ENCODE results near the gene ALOX5AP. TPM values are rescaled to one million over a fixed set of nuclear protein-coding genes. Genes with fewer than 3 reads are reported as not detected.

Gene ALOX5AP
- total RNA-seq, 2 donors from 2014 or later: 56.3 to 72.3 TPM

GRCh38 chr13:30734439-30734838 lies 904 bp upstream of the ALOX5AP start:
- DNase-seq (no peak), ATAC-seq (replicated peaks in 1 of 2) (no peak)
- H3K27ac Mint-ChIP-seq: peak overlapping the region; percentile 86
- H3K9me3 Mint-ChIP-seq: no peaks in the 10 kb centered on the region
- peaks cover 51% of the 10 kb centered on the region for H3K4me1 Mint-ChIP-seq (ENCODE audit: low read depth)
- peaks cover 2 to 3% of the 10 kb centered on the region in 2 donors for H3K36me3 Mint-ChIP-seq (ENCODE audit: insufficient read depth in 2 of 2)
- peak overlapping the region; percentile 80 to 91 for H3K4me3 Mint-ChIP-seq
- H3K27me3 Mint-ChIP-seq (ENCODE audit: low read depth): peaks cover 16% of the 10 kb centered on the region

- Mint-ChIP-seq H3K4me3 (peak overlapping the region; percentile 80 to 91), H3K9me3 (no peaks in the 10 kb centered on the region), H3K27me3 (ENCODE audit: low read depth) (peaks cover 16% of the 10 kb centered on the region)
These were observed 481 bp downstream of the ALOX5AP start for GRCh38 chr13:30735872-30736175.

GRCh38 chr13:30736461-30737320 lies 1.3 kb downstream of the ALOX5AP start:
- H3K4me3 Mint-ChIP-seq: peak overlapping the region; percentile 80 to 91
- DNase-seq (no peak), ATAC-seq (replicated peaks in 1 of 2) (no peak)
- peak overlapping the region; percentile 68 for H3K27ac Mint-ChIP-seq
- H3K27me3 Mint-ChIP-seq (ENCODE audit: low read depth): peaks cover 16% of the 10 kb centered on the region
- peaks cover 74% of the 10 kb centered on the region for H3K4me1 Mint-ChIP-seq (ENCODE audit: low read depth)
- no peaks in the 10 kb centered on the region for H3K9me3 Mint-ChIP-seq
- peaks cover 2 to 3% of the 10 kb centered on the region in 2 donors for H3K36me3 Mint-ChIP-seq (ENCODE audit: insufficient read depth in 2 of 2)

More at GRCh38 chr13:30735872-30736175, 481 bp downstream of the ALOX5AP start:
- Mint-ChIP-seq H3K4me1 (ENCODE audit: low read depth) (peaks cover 65% of the 10 kb centered on the region), H3K27ac (peak overlapping the region; percentile 86), H3K36me3 (ENCODE audit: insufficient read depth in 2 of 2) (peaks cover 2 to 3% of the 10 kb centered on the region in 2 donors)
- ATAC-seq (replicated peaks in 1 of 2): no peak
- DNase-seq: no peak

- H3K27ac Mint-ChIP-seq: peak overlapping the region; percentile 68
- peaks cover 81% of the 10 kb centered on the region for H3K4me1 Mint-ChIP-seq (ENCODE audit: low read depth)
- no peaks in the 10 kb centered on the region for H3K9me3 Mint-ChIP-seq
- H3K4me3 Mint-ChIP-seq: peak overlapping the region; percentile 80 to 91
- DNase-seq: peak in 1 of 2 donors; percentile 34
- ATAC-seq (replicated peaks in 1 of 2): peak in 1 of 2 donors; percentile 2
- peaks cover 2 to 3% of the 10 kb centered on the region in 2 donors for H3K36me3 Mint-ChIP-seq (ENCODE audit: insufficient read depth in 2 of 2)
- peaks cover 11% of the 10 kb centered on the region for H3K27me3 Mint-ChIP-seq (ENCODE audit: low read depth)
These were observed 2.4 kb downstream of the ALOX5AP start for GRCh38 chr13:30737511-30738337.

GRCh38 chr13:30738526-30739236 lies 3.3 kb downstream of the ALOX5AP start:
- Mint-ChIP-seq H3K9me3 (no peaks in the 10 kb centered on the region), H3K36me3 (ENCODE audit: insufficient read depth in 2 of 2) (peaks cover 8 to 9% of the 10 kb centered on the region in 2 donors), H3K4me3 (peak overlapping the region; percentile 80 to 91), H3K4me1 (ENCODE audit: low read depth) (peaks cover 90% of the 10 kb centered on the region), H3K27me3 (ENCODE audit: low read depth) (peaks cover 19% of the 10 kb centered on the region), H3K27ac (no peak overlapping the region)
- no peak for ATAC-seq (replicated peaks in 1 of 2)
- DNase-seq: no peak

- Mint-ChIP-seq H3K9me3 (no peaks in the 10 kb centered on the region), H3K27ac (no peak overlapping the region), H3K36me3 (ENCODE audit: insufficient read depth in 2 of 2) (peaks cover 7 to 10% of the 10 kb centered on the region in 2 donors), H3K4me3 (peak overlapping the region; percentile 47 to 92), H3K27me3 (ENCODE audit: low read depth) (peaks cover 19% of the 10 kb centered on the region), H3K4me1 (ENCODE audit: low read depth) (peaks cover 94% of the 10 kb centered on the region)
- DNase-seq (no peak), ATAC-seq (replicated peaks in 1 of 2) (no peak)
These were observed 3.8 kb downstream of the ALOX5AP start for GRCh38 chr13:30739237-30739528.

- Mint-ChIP-seq H3K4me3 (peak overlapping the region; percentile 88 to 92), H3K27ac (peak overlapping the region; percentile 66), H3K9me3 (no peaks in the 10 kb centered on the region), H3K36me3 (ENCODE audit: insufficient read depth in 2 of 2) (peaks cover 6 to 10% of the 10 kb centered on the region in 2 donors), H3K27me3 (ENCODE audit: low read depth) (peaks cover 19% of the 10 kb centered on the region), H3K4me1 (ENCODE audit: low read depth) (peaks cover 94% of the 10 kb centered on the region)
- DNase-seq: peak; percentile 76 to 84
- peak; percentile 78 to 80 for ATAC-seq (replicated peaks in 1 of 2)
These were observed 4.7 kb downstream of the ALOX5AP start for GRCh38 chr13:30739761-30740642.

GRCh38 chr13:30742901-30743300 lies 7.6 kb downstream of the ALOX5AP start:
- Mint-ChIP-seq H3K4me3 (peak overlapping the region; percentile 47 to 80), H3K27me3 (ENCODE audit: low read depth) (peaks cover 16% of the 10 kb centered on the region), H3K27ac (no peak overlapping the region), H3K9me3 (no peaks in the 10 kb centered on the region), H3K4me1 (ENCODE audit: low read depth) (peaks cover 82% of the 10 kb centered on the region), H3K36me3 (ENCODE audit: insufficient read depth in 2 of 2) (peaks cover 10 to 18% of the 10 kb centered on the region in 2 donors)
- ATAC-seq (replicated peaks in 1 of 2) (no peak), DNase-seq (no peak)

- ATAC-seq (replicated peaks in 1 of 2) (no peak), DNase-seq (no peak)
- Mint-ChIP-seq H3K4me1 (ENCODE audit: low read depth) (peaks cover 76% of the 10 kb centered on the region), H3K4me3 (peak overlapping the region; percentile 47 to 80), H3K36me3 (ENCODE audit: insufficient read depth in 2 of 2) (peaks cover 10 to 18% of the 10 kb centered on the region in 2 donors), H3K9me3 (no peaks in the 10 kb centered on the region), H3K27ac (no peak overlapping the region), H3K27me3 (ENCODE audit: low read depth) (peaks cover 10% of the 10 kb centered on the region)
These were observed 8.1 kb downstream of the ALOX5AP start for GRCh38 chr13:30743319-30744055.

GRCh38 chr13:30744056-30744680 lies 8.8 kb downstream of the ALOX5AP start:
- Mint-ChIP-seq H3K4me3 (peak overlapping the region; percentile 47 to 80), H3K36me3 (ENCODE audit: insufficient read depth in 2 of 2) (peaks cover 10 to 19% of the 10 kb centered on the region in 2 donors), H3K27ac (peak overlapping the region; percentile 10), H3K4me1 (ENCODE audit: low read depth) (peaks cover 69% of the 10 kb centered on the region), H3K27me3 (ENCODE audit: low read depth) (peaks cover 9% of the 10 kb centered on the region), H3K9me3 (no peaks in the 10 kb centered on the region)
- DNase-seq (peak; percentile 89 to 92), ATAC-seq (replicated peaks in 1 of 2) (peak; percentile 81 to 82)

GRCh38 chr13:30744681-30745077 lies 9.3 kb downstream of the ALOX5AP start:
- Mint-ChIP-seq H3K27ac (no peak overlapping the region), H3K9me3 (no peaks in the 10 kb centered on the region), H3K27me3 (ENCODE audit: low read depth) (peaks cover 9% of the 10 kb centered on the region), H3K4me1 (ENCODE audit: low read depth) (peaks cover 64% of the 10 kb centered on the region), H3K4me3 (peak overlapping the region; percentile 47 to 80), H3K36me3 (ENCODE audit: insufficient read depth in 2 of 2) (peaks cover 9 to 19% of the 10 kb centered on the region in 2 donors)
- ATAC-seq (replicated peaks in 1 of 2) (no peak), DNase-seq (no peak)
